ENCODE measurements around the gene AP1G1. TPM values are rescaled to one million over a fixed set of nuclear protein-coding genes. Genes with fewer than 3 reads are reported as not detected.

Gene AP1G1
- total and polyA plus RNA-seq, 10 of the 15 experiments (the other 5 are each of a cell fraction or from before 2014, with no cell fraction given), result 5.9 to 83.7 (median 47.8) TPM

DNA sequence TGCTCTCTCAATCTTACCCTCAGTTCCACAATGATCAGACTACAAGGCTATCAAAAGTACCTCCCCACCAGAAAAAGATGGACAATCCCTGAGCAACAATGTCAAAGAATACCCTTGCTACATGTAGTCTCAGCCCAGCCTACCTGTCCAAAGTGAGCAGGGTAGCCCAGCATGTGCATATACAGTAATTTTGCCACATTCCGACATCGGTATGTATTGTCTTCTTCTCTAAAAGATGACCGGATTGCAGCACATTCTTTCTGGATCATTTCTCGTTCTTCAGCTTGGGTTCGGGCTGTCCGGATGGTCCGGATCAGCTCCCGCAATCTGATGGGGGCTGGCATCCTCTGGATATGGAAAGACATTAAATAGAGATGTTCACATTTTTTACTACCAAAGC, 19.5 kb downstream of the AP1G1 start:
- ChIA-PET CTCF (interaction anchor here (2.5 kb wide), 1 partner anchor 94 kb away, joined by 10 read pairs; no protein-coding TSS in a partner anchor), POLR2A (interaction anchor here (1.4 kb wide), 1 partner anchor 16 kb away, joined by 4 read pairs; no protein-coding TSS in a partner anchor), RAD21 (ENCODE audit: unreplicated experiment) (interaction anchor here (1.0 to 1.3 kb wide), 2 partner anchors 8 to 94 kb away, joined by 3 to 4 read pairs; no protein-coding TSS in a partner anchor), SMC1A (ENCODE audit: uncharacterized antibody, unreplicated experiment) (interaction anchor here (1.0 to 1.2 kb wide), 7 partner anchors 11 to 172 kb away, joined by 3 to 5 read pairs (median 3); no protein-coding TSS in a partner anchor)
- H3K4me2 ChIP-seq (ENCODE audit: control insufficient read depth, insufficient read depth), result no peak overlapping the region
- no TSS peak for BruUV-seq (replicated peaks)
- H3K27me3 ChIP-seq (replicated peaks in 1 of 2; ENCODE audit: control insufficient read depth in 2 of 2, insufficient read depth in 2 of 2, low read length in 1 of 2), result no peaks in the 10 kb centered on the region
- no peak for ATAC-seq
- H3K9ac ChIP-seq (ENCODE audit: control insufficient read depth, insufficient read depth, low read length), result no peak overlapping the region
- intact Hi-C loops (cut with micrococcal nuclease; ENCODE audit: unreplicated experiment), result no loop called here
- no peak for FAIRE-seq
- TF ChIP-seq RELA (IDR thresholded peaks at IDR 0.05; ENCODE audit: borderline replicate concordance, partially characterized antibody), result no peak
- TF ChIP-seq IRF4 (IDR thresholded peaks at IDR 0.05; ENCODE audit: low read depth, low read length), result no peak
- TF ChIP-seq, protein P1, sequence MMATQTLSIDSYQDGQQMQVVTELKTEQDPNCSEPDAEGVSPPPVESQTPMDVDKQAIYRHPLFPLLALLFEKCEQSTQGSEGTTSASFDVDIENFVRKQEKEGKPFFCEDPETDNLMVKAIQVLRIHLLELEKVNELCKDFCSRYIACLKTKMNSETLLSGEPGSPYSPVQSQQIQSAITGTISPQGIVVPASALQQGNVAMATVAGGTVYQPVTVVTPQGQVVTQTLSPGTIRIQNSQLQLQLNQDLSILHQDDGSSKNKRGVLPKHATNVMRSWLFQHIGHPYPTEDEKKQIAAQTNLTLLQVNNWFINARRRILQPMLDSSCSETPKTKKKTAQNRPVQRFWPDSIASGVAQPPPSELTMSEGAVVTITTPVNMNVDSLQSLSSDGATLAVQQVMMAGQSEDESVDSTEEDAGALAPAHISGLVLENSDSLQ (IDR thresholded peaks at IDR 0.05), result no peak
- no peak for TF ChIP-seq SMAD1 (IDR thresholded peaks at IDR 0.05; ENCODE audit: low read depth, partially characterized antibody)
- TF ChIP-seq, protein P2, sequence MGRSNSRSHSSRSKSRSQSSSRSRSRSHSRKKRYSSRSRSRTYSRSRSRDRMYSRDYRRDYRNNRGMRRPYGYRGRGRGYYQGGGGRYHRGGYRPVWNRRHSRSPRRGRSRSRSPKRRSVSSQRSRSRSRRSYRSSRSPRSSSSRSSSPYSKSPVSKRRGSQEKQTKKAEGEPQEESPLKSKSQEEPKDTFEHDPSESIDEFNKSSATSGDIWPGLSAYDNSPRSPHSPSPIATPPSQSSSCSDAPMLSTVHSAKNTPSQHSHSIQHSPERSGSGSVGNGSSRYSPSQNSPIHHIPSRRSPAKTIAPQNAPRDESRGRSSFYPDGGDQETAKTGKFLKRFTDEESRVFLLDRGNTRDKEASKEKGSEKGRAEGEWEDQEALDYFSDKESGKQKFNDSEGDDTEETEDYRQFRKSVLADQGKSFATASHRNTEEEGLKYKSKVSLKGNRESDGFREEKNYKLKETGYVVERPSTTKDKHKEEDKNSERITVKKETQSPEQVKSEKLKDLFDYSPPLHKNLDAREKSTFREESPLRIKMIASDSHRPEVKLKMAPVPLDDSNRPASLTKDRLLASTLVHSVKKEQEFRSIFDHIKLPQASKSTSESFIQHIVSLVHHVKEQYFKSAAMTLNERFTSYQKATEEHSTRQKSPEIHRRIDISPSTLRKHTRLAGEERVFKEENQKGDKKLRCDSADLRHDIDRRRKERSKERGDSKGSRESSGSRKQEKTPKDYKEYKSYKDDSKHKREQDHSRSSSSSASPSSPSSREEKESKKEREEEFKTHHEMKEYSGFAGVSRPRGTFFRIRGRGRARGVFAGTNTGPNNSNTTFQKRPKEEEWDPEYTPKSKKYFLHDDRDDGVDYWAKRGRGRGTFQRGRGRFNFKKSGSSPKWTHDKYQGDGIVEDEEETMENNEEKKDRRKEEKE (IDR thresholded peaks at IDR 0.05), result no peak
- TF ChIP-seq ZSCAN29 (IDR thresholded peaks at IDR 0.05), result no peak
- no peak for TF ChIP-seq SMARCA5 (IDR thresholded peaks at IDR 0.05)
- no peak for TF ChIP-seq YBX1 (IDR thresholded peaks at IDR 0.05)
- TF ChIP-seq ZNF24 (IDR thresholded peaks at IDR 0.05), result no peak
- no peak for TF ChIP-seq RAD51 (IDR thresholded peaks at IDR 0.05)
- TF ChIP-seq STAT1 (conservative IDR thresholded peaks at IDR 0.05), result no peak
- no peak for TF ChIP-seq HDAC6 (IDR thresholded peaks at IDR 0.05; ENCODE audit: unreplicated experiment)
- no peak for TF ChIP-seq SMC3 (IDR thresholded peaks at IDR 0.05; ENCODE audit: borderline replicate concordance, low read length)
- TF ChIP-seq, protein P3, sequence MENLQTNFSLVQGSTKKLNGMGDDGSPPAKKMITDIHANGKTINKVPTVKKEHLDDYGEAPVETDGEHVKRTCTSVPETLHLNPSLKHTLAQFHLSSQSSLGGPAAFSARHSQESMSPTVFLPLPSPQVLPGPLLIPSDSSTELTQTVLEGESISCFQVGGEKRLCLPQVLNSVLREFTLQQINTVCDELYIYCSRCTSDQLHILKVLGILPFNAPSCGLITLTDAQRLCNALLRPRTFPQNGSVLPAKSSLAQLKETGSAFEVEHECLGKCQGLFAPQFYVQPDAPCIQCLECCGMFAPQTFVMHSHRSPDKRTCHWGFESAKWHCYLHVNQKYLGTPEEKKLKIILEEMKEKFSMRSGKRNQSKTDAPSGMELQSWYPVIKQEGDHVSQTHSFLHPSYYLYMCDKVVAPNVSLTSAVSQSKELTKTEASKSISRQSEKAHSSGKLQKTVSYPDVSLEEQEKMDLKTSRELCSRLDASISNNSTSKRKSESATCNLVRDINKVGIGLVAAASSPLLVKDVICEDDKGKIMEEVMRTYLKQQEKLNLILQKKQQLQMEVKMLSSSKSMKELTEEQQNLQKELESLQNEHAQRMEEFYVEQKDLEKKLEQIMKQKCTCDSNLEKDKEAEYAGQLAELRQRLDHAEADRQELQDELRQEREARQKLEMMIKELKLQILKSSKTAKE (IDR thresholded peaks at IDR 0.05; ENCODE audit: low read depth, poor library complexity, severe bottlenecking), result no peak
- TF ChIP-seq CBX5 (IDR thresholded peaks at IDR 0.05; ENCODE audit: low read depth), result no peak
- peaks cover 40% of the 10 kb centered on the region for H3K79me2 ChIP-seq (ENCODE audit: control insufficient read depth, insufficient read depth, low read length)
- H3K36me3 ChIP-seq (ENCODE audit: control insufficient read depth in 2 of 2, insufficient read depth in 2 of 2, low read length in 1 of 2), result peaks cover 0 to 30% of the 10 kb centered on the region in 2 experiments; a peak in 2 of 4 replicates
- no peak overlapping the region for H3K27ac ChIP-seq (ENCODE audit: control insufficient read depth, insufficient read depth)
- 99% methylated on average over 8 of the region's 8 CpGs for WGBS (ENCODE audit: insufficient coverage, insufficient replicate concordance, low lambda C conversion rate, missing lambda C conversion rate)
- no peaks in the 10 kb centered on the region for H4K20me1 ChIP-seq (ENCODE audit: control insufficient read depth, insufficient read depth)
- H2AFZ ChIP-seq (ENCODE audit: control insufficient read depth, low read depth, low read length), result no peak overlapping the region
- peaks cover 3% of the 10 kb centered on the region; the same call in 1 of the 2 replicates for H3K4me1 ChIP-seq (ENCODE audit: control insufficient read depth, insufficient read depth, low read length)
- no peak for DNase-seq (ENCODE audit: low read depth, low spot score)
- H3K9me3 ChIP-seq (replicated peaks; ENCODE audit: control insufficient read depth, insufficient read depth, low read length), result no peaks in the 10 kb centered on the region
- in situ Hi-C loops (cut with MboI), result no loop called here
- no peak overlapping the region for H3K4me3 ChIP-seq
